HCT116 (cell line): Measurements from ENCODE around the gene RASGRF1. TPM values are rescaled to one million over a fixed set of nuclear protein-coding genes. Genes with fewer than 3 reads are reported as not detected.

Experiments
- ATAC-seq: fragments of 200-7000 bp; cut with Tn5 transposase; 2 replicates; pipeline ENCODE4 v1.9.1; 2020; ENCODE audit warnings: mild to moderate bottlenecking, moderate library complexity
- BruUV-seq: library from RNA; stranded (reverse); fragments of 400-500 nt; replicated peaks from 2 replicates; lab custom pipeline; 2021; lab: Mats Ljungman, UMichigan
- CTCF ChIA-PET: fragments of 300-600 bp; sonication (Branson Sonifier 250); formaldehyde crosslinking; loops from one replicate; lab custom pipeline; 2021; ENCODE audit warnings: antibody characterized with exemption; lab: Charles Lee
- POLR2A ChIA-PET: fragments of 300-600, 350-600 bp; sonication (Branson Sonifier 250); formaldehyde crosslinking; loops from one replicate; lab custom pipeline; 2021; ENCODE audit warnings: antibody characterized with exemption; lab: Charles Lee
- RAD21 ChIA-PET, 2 experiments: fragments of 300-600 bp; sonication (Branson Sonifier 250); formaldehyde crosslinking; loops; one replicate each; lab custom pipeline; 2023; ENCODE audit warnings: low total read pairs in 2 of 2; ENCODE audit not compliant: uncharacterized antibody in 2 of 2, unreplicated experiment in 2 of 2, low non-redundant PET in 1 of 2; lab: Charles Lee
- DNase-seq: peaks from one replicate; pipeline ENCODE4 v3.0.0-alpha.2; 2010; ENCODE audit warnings: low read depth, low spot score
- H2AFZ ChIP-seq: fragments of 200-600 bp; shearing (Covaris generic), sonication (generic); 2 replicates; pipeline ENCODE4 v1.6.1; 2017; ENCODE audit warnings: low read depth, mixed run types, mixed read lengths, antibody characterized with exemption, low read length; ENCODE audit not compliant: poor library complexity, severe bottlenecking
- H3K27ac ChIP-seq: 2 replicates; pipeline ENCODE4 v1.5.1; 2012; ENCODE audit warnings: low read depth, low read length
- H3K27me3 ChIP-seq: fragments of 200-600 bp; sonication (generic); 2 replicates; pipeline ENCODE4 v1.6.1; 2016; ENCODE audit warnings: mixed run types, low read length, mixed read lengths; ENCODE audit not compliant: insufficient read depth
- H3K36me3 ChIP-seq, 2 experiments: fragments of 200-500 bp in 1 of 2; fragments of 200-600 bp in 1 of 2; sonication (Bioruptor generic) in 1 of 2; sonication (generic) in 1 of 2; 2 replicates each; pipeline versions ENCODE4 v1.5.1 to v1.6.1; 2014 to 2016; ENCODE audit warnings: low read length in 2 of 2, inconsistent platforms in 1 of 2, mixed read lengths in 1 of 2, mixed run types in 1 of 2; ENCODE audit not compliant: insufficient read depth in 2 of 2, control insufficient read depth in 1 of 2
- H3K4me1 ChIP-seq, 2 experiments: fragments of 200-600 bp in 1 of 2; sonication (generic) in 1 of 2; 2 replicates each; pipeline versions ENCODE4 v1.5.1 to v1.6.1; 2012 to 2017; ENCODE audit warnings: low read length in 2 of 2, inconsistent platforms in 1 of 2, mild to moderate bottlenecking in 1 of 2, mixed read lengths in 1 of 2, mixed run types in 1 of 2, moderate library complexity in 1 of 2; ENCODE audit not compliant: insufficient read depth in 2 of 2, control insufficient read depth in 1 of 2
- H3K4me2 ChIP-seq: fragments of 200-600 bp; sonication (generic); 2 replicates; pipeline ENCODE4 v1.6.1; 2017; ENCODE audit warnings: mixed run types, low read length, mixed read lengths
- H3K4me3 ChIP-seq, 2 experiments: fragments of 200-600 bp in 1 of 2; sonication (generic) in 1 of 2; replicated peaks in 1 of 2; 2 replicates each; pipeline ENCODE4 v1.5.1; 2011 to 2016; ENCODE audit warnings: low read length in 2 of 2, control low read depth in 1 of 2, low read depth in 1 of 2, mild to moderate bottlenecking in 1 of 2, mixed read lengths in 1 of 2, mixed run types in 1 of 2
- H3K79me2 ChIP-seq: fragments of 200-600 bp; sonication (generic); 2 replicates; pipeline ENCODE4 v1.6.1; 2017; ENCODE audit warnings: mild to moderate bottlenecking, mixed run types, low read length, moderate library complexity, mixed read lengths; ENCODE audit not compliant: insufficient read depth
- H3K9ac ChIP-seq: fragments of 200-600 bp; sonication (generic); 2 replicates; pipeline ENCODE4 v1.6.1; 2016; ENCODE audit warnings: low read length, mixed read lengths
- H3K9me2 ChIP-seq: fragments of 200-600 bp; sonication (generic), shearing (Covaris generic); 2 replicates; pipeline ENCODE4 v1.6.1; 2017; ENCODE audit warnings: mixed run types, mild to moderate bottlenecking, moderate library complexity; ENCODE audit not compliant: insufficient read depth
- H3K9me3 ChIP-seq, 2 experiments: fragments of 200-500 bp in 1 of 2; fragments of 200-600 bp in 1 of 2; sonication (Bioruptor generic) in 1 of 2; sonication (generic) in 1 of 2; 2 replicates each; pipeline ENCODE4 v1.6.1; 2014 to 2017; ENCODE audit warnings: low read length in 2 of 2, mixed read lengths in 2 of 2, inconsistent platforms in 1 of 2, low read depth in 1 of 2, mild to moderate bottlenecking in 1 of 2, mixed run types in 1 of 2, moderate library complexity in 1 of 2; ENCODE audit not compliant: control insufficient read depth in 1 of 2, insufficient read depth in 1 of 2
- H4K20me1 ChIP-seq: fragments of 200-600 bp; sonication (generic), shearing (Covaris generic); 2 replicates; pipeline ENCODE4 v1.6.1; 2017; ENCODE audit warnings: mixed run types, mild to moderate bottlenecking, moderate library complexity; ENCODE audit not compliant: insufficient read depth
- ATF3 ChIP-seq: IDR thresholded peaks from 2 replicates; pipeline ENCODE4 v1.6.1; 2012
- CBX3 ChIP-seq: IDR thresholded peaks from 2 replicates; pipeline ENCODE4 v1.6.1; 2012; ENCODE audit warnings: low read depth
- CEBPB ChIP-seq: IDR thresholded peaks from 2 replicates; pipeline ENCODE4 v1.6.1; 2012; ENCODE audit warnings: low read depth
- CTCF ChIP-seq, 3 experiments: fragments of 200-600 bp in 1 of 3; sonication (generic) in 1 of 3; IDR thresholded peaks in 2 of 3; conservative IDR thresholded peaks in 1 of 3; 2 replicates each; pipeline ENCODE4 v1.5.1; 2012 to 2017; ENCODE audit warnings: low read depth in 2 of 3, low read length in 2 of 3, antibody characterized with exemption in 1 of 3, borderline replicate concordance in 1 of 3, control low read depth in 1 of 3, mild to moderate bottlenecking in 1 of 3, mixed read lengths in 1 of 3, mixed run types in 1 of 3, moderate library complexity in 1 of 3; ENCODE audit not compliant: insufficient read depth in 1 of 3
- EZH2 ChIP-seq: fragments of 200-600 bp; sonication (generic); IDR thresholded peaks from 2 replicates; pipeline ENCODE4 v1.6.1; 2017; ENCODE audit warnings: antibody characterized with exemption, mixed run types
- EZH2phosphoT487 ChIP-seq: fragments of 200-600 bp; IDR thresholded peaks from 2 replicates; pipeline ENCODE4 v1.6.1; 2018; ENCODE audit warnings: antibody characterized with exemption, borderline replicate concordance
- FOSL1 ChIP-seq: IDR thresholded peaks from 2 replicates; pipeline ENCODE4 v1.6.1; 2012; ENCODE audit warnings: low read depth
- MAX ChIP-seq: IDR thresholded peaks from 2 replicates; pipeline ENCODE4 v1.6.1; 2012
- POLR2A ChIP-seq: IDR thresholded peaks from 2 replicates; pipeline ENCODE4 v1.7.0; 2011; ENCODE audit warnings: borderline replicate concordance; ENCODE audit not compliant: insufficient read depth, insufficient read length; ENCODE audit errors: extremely low read depth
- POLR2AphosphoS5 ChIP-seq: IDR thresholded peaks from 2 replicates; pipeline ENCODE4 v1.6.1; 2011; ENCODE audit warnings: mild to moderate bottlenecking, low read depth, low read length, moderate library complexity
- RAD21 ChIP-seq: IDR thresholded peaks from 2 replicates; pipeline ENCODE4 v1.6.1; 2012; ENCODE audit warnings: low read depth, mild to moderate bottlenecking
- REST ChIP-seq: IDR thresholded peaks from 2 replicates; pipeline ENCODE4 v1.6.1; 2012; ENCODE audit warnings: low read depth
- SIN3A ChIP-seq: IDR thresholded peaks from 2 replicates; pipeline ENCODE4 v1.6.1; 2012; ENCODE audit warnings: low read depth
- SP1 ChIP-seq: IDR thresholded peaks from 2 replicates; pipeline ENCODE4 v1.6.1; 2012; ENCODE audit warnings: low read depth
- SRF ChIP-seq: IDR thresholded peaks from 2 replicates; pipeline ENCODE4 v1.6.1; 2012; ENCODE audit warnings: low read depth
- TCF7L2 ChIP-seq: IDR thresholded peaks from 2 replicates; pipeline ENCODE4 v1.7.0; 2011; ENCODE audit warnings: borderline replicate concordance, inconsistent platforms; ENCODE audit not compliant: insufficient read depth, insufficient read length; ENCODE audit errors: extremely low read depth
- ZBTB33 ChIP-seq: IDR thresholded peaks from 2 replicates; pipeline ENCODE4 v1.6.1; 2011; ENCODE audit warnings: mild to moderate bottlenecking, low read length, moderate library complexity; ENCODE audit not compliant: insufficient replicate concordance; ENCODE audit errors: extremely low read depth
- ZFX ChIP-seq: fragments of 450-650 bp; IDR thresholded peaks from 2 replicates; pipeline ENCODE4 v1.6.1; 2017
- ZNF274 ChIP-seq: fragments of 200-500 bp; sonication (Bioruptor generic); IDR thresholded peaks from 2 replicates; pipeline ENCODE4 v1.6.1; 2014; ENCODE audit warnings: mild to moderate bottlenecking, low read depth, low read length, inconsistent platforms
- intact Hi-C: fragments of 100-400 bp; cut with micrococcal nuclease; formaldehyde crosslinking; loops from 2 replicates; pipeline ENCODE4 v1.10.0; 2022
- total RNA-seq: library from RNA; stranded (reverse); gene quantifications from one replicate; pipeline ENCODE4 v1.2.1, GENCODE V29; 2021; ENCODE audit not compliant: unreplicated experiment

Gene RASGRF1
- total RNA-seq, 1 experiment from 2014 or later, result 2.4 TPM

GRCh38 chr15:78916088-78916487 is 174.5 kb downstream of the RASGRF1 start:
- no TSS peak for BruUV-seq
- Histone ChIP-seq H3K9me2 (no peaks in the 10 kb centered on the region), H3K4me2 (no peak overlapping the region), H4K20me1 (no peaks in the 10 kb centered on the region; the same call in 1 of the 2 replicates), H3K9me3 (no peaks in the 10 kb centered on the region), H3K36me3 (peaks cover 15 to 22% of the 10 kb centered on the region in 2 experiments), H2AFZ (no peak overlapping the region), H3K27ac (no peak overlapping the region), H3K79me2 (peaks cover 18% of the 10 kb centered on the region; the same call in 1 of the 2 replicates), H3K9ac (no peak overlapping the region), H3K4me1 (no peaks in the 10 kb centered on the region), H3K4me3 (no peak overlapping the region), H3K27me3 (no peaks in the 10 kb centered on the region)
- TF ChIP-seq CBX3 (no peak), POLR2AphosphoS5 (no peak), SRF (no peak), POLR2A (no peak), CEBPB (no peak), ATF3 (no peak), EZH2phosphoT487 (no peak), RAD21 (no peak), TCF7L2 (no peak), REST (no peak), SIN3A (no peak), ZBTB33 (no peak), CTCF (IDR thresholded peaks at IDR 0.05 in 2 of 3, conservative IDR thresholded peaks at IDR 0.05 in 1 of 3; ENCODE audit: borderline replicate concordance in 1 of 3, insufficient read depth in 1 of 3, low read depth in 2 of 3, low read length in 2 of 3) (no peak), EZH2 (no peak), ZFX (no peak), MAX (no peak), FOSL1 (no peak), SP1 (no peak), ZNF274 (no peak)
- CTCF ChIA-PET, result interaction anchor here (1.0 to 1.3 kb wide), 3 partner anchors 63 to 112 kb away, joined by 4 to 5 read pairs (median 4); no protein-coding TSS in a partner anchor
- intact Hi-C loops, result no loop called here
- RAD21 ChIA-PET, result no interaction called here
- POLR2A ChIA-PET, result no interaction called here
- no peak for ATAC-seq
- DNase-seq, result no peak
